Hematopoietic multipotent progenitor cell treated with erythropoietin and hydrocortisone succinate and interleukin-3 and kit ligand, for 6 days (in vitro differentiated cells): Measurements from ENCODE around the gene KRT82.

Experiments used
- DNase-seq: peaks from one replicate; pipeline ENCODE4 v3.0.0-alpha.2; 2015

The KRT82 gene

GRCh38 chr12:52407918-52408317 is 1.8 kb upstream of the KRT82 start:
- DNase-seq, result no peak

GRCh38 chr12:52404951-52405350 is 1.2 kb downstream of the KRT82 start:
- no peak for DNase-seq

GRCh38 chr12:52403561-52403960 is 2.6 kb downstream of the KRT82 start:
- no peak for DNase-seq

GRCh38 chr12:52402873-52403540 is 3.1 kb downstream of the KRT82 start:
- no peak for DNase-seq

GRCh38 chr12:52402377-52402776 is 3.8 kb downstream of the KRT82 start:
- DNase-seq, result no peak

- DNase-seq, result no peak
Observed at GRCh38 chr12:52401926-52402325, 4.2 kb downstream of the KRT82 start.

- no peak for DNase-seq
Observed at GRCh38 chr12:52401526-52401925, 4.6 kb downstream of the KRT82 start.

- DNase-seq, result no peak
Observed at GRCh38 chr12:52400906-52401305, 5.2 kb downstream of the KRT82 start.

GRCh38 chr12:52399756-52400155 is 6.4 kb downstream of the KRT82 start:
- DNase-seq, result no peak

- no peak for DNase-seq
Observed at GRCh38 chr12:52398176-52398575, 8.0 kb downstream of the KRT82 start.

- DNase-seq, result no peak
Observed at GRCh38 chr12:52396656-52397055, 9.5 kb downstream of the KRT82 start.

- DNase-seq, result no peak
Observed at GRCh38 chr12:52395761-52396434, 10.2 kb downstream of the KRT82 start.

GRCh38 chr12:52394836-52395405 is 11.2 kb downstream of the KRT82 start:
- no peak for DNase-seq

GRCh38 chr12:52392465-52393007 is 13.6 kb downstream of the KRT82 start:
- no peak for DNase-seq

- DNase-seq, result no peak
Observed at GRCh38 chr12:52391618-52392002, 14.5 kb downstream of the KRT82 start.

- DNase-seq, result peak; percentile 51
Observed at GRCh38 chr12:52390739-52391617, 15.2 kb downstream of the KRT82 start.

- DNase-seq, result no peak
Observed at GRCh38 chr12:52389313-52390207, 16.6 kb downstream of the KRT82 start.

- no peak for DNase-seq
Observed at GRCh38 chr12:52387859-52388258, 18.3 kb downstream of the KRT82 start.

GRCh38 chr12:52385226-52385702 is 20.9 kb downstream of the KRT82 start, which contains the start of gene KRT84:
Gene KRT84, minus strand, starts transcription at chr12:52385652. Its CDS starts 67 bp downstream, at chr12:52385585.
- no peak for DNase-seq

- no peak for DNase-seq
Observed at GRCh38 chr12:52383331-52383730, 22.8 kb downstream of the KRT82 start.

GRCh38 chr12:52382854-52383253 is 23.3 kb downstream of the KRT82 start:
- no peak for DNase-seq

GRCh38 chr12:52381206-52381605 is 24.9 kb downstream of the KRT82 start:
- no peak for DNase-seq
